Ectodermal cell (in vitro differentiated cells): Measurements from ENCODE around the gene SHB.
A peak's percentile ranks its signal among the peaks of the same experiment; 100 is the strongest.
"Not testable (repeated sequence)": the region's sequence is repeated elsewhere in the genome, so short reads cannot be mapped to it uniquely, and the experiment has no call there.

Source experiments
- H3K27ac ChIP-seq: 2 replicates; pipeline ENCODE4 v1.7.0; 2013; ENCODE audit warnings: mild to moderate bottlenecking, low read depth, low read length; ENCODE audit not compliant: insufficient read depth, poor library complexity, severe bottlenecking
- H3K27me3 ChIP-seq: 2 replicates; pipeline ENCODE4 v1.7.0; 2013; ENCODE audit warnings: mild to moderate bottlenecking, low read length; ENCODE audit not compliant: insufficient read depth, control insufficient read depth, poor library complexity, severe bottlenecking
- H3K36me3 ChIP-seq: one replicate; pipeline ENCODE4 v1.7.0; 2013; ENCODE audit warnings: low read length; ENCODE audit not compliant: control insufficient read depth, insufficient read depth
- H3K4me1 ChIP-seq: one replicate; pipeline ENCODE4 v1.7.0; 2013; ENCODE audit warnings: low read length; ENCODE audit not compliant: control insufficient read depth, insufficient read depth
- H3K4me3 ChIP-seq: 2 replicates; pipeline ENCODE4 v1.7.0; 2013; ENCODE audit warnings: low read depth, low read length, control low read depth; ENCODE audit not compliant: insufficient read depth
- H3K9me3 ChIP-seq: 2 replicates; pipeline ENCODE4 v1.7.0; 2013; ENCODE audit warnings: mild to moderate bottlenecking, low read length, moderate library complexity; ENCODE audit not compliant: control insufficient read depth
- WGBS, 2 experiments: methylation state at CpG; one replicate each; pipeline ENCODE4 v1.1.7; 2013; ENCODE audit warnings: missing lambda C conversion rate in 2 of 2; 5-methylcytosine and 5-hydroxymethylcytosine counted together

Gene SHB

DNA sequence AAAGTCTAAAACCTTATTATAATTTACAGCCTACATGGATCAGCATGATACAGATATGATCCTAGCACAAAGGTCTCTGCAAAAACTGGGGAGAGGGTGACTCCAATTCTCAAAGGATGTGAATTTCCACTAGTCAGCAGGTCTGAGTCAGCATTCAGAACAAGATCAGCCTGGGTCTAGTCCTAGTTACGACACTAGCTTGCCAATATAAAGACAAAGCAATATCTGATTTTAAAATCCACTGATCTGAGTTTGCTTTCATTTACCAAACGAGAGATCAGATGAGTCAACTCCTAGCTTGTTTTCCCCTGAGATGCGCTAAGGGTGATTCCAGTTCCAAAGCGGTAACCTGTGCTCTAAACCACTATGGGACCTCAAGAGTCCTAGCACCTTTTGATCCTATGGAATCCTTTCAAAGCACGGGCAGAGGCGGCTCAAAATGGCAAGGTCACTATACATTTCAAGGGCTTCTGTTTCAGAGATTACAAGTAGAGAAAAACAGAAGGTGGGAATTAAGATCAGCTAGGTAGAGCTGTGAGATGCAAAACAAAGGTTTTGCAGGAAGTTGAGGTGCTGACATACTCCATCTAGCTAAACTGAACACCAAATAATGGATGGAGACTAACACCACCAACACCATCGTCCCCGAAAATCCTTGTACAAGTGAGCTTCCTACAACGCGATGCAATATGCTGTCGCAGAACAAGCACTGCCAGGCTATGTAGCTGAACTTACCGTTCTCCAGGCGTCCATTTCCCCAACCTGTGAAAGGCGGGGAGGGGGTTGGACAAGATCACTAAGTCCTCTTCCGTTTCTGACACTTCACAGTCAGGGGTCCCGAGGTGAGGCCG, 166.0 kb downstream of the SHB start:
- no peaks in the 10 kb centered on the region for H3K9me3 ChIP-seq
- peaks cover 14% of the 10 kb centered on the region for H3K4me1 ChIP-seq
- no peaks in the 10 kb centered on the region for H3K36me3 ChIP-seq
- peaks cover 11% of the 10 kb centered on the region for H3K27me3 ChIP-seq
- no peak overlapping the region for H3K27ac ChIP-seq
- peak overlapping the region; percentile 65 for H3K4me3 ChIP-seq
- WGBS, 2 experiments: 9 to 11% methylated on average over 17 of the region's 17 CpGs

DNA sequence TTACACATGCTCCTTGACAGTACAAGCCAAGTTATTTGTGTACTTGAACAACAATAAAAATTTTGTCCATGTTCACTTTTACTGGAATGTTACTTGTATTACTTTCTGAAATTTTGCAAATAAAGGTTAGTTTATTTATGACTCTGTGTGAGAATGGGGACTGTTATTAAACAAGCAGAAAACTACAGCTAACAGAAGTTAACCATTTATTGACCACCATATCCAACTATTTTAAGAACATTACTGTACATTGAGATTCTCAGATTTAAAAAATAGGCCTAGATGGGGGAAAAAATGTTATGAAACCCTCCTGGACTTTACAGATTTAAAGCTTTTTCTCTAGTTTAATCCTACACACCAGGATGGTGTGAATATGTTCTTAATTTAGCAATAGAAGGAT, 166.9 kb downstream of the SHB start:
- no peaks in the 10 kb centered on the region for H3K9me3 ChIP-seq
- H3K36me3 ChIP-seq: no peaks in the 10 kb centered on the region
- H3K4me1 ChIP-seq: peaks cover 14% of the 10 kb centered on the region
- H3K4me3 ChIP-seq: no peak overlapping the region
- H3K27me3 ChIP-seq: peaks cover 11% of the 10 kb centered on the region
- H3K27ac ChIP-seq: no peak overlapping the region

DNA sequence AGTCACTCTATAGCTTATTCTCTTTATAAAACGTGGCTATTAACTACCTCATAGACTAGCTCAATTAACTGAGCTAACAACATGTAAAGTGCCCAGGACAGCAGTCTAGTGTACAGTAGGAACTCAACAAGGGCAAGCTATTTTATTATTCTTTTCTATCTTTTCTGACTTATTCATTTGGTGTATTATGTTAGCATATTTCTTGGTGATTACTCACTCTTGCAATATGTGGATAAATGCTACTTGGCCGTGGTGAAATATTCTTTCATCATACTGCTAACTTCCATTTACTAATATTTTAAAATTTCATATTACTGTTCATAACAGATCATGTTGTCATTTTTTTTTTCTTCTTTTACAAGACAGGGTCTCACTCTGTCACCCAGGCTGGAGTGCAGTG, 170.0 kb downstream of the SHB start:
- WGBS, 2 experiments: 88 to 89% methylated on average over 1 to 2 of the region's 2 CpGs
- Histone ChIP-seq H3K27ac (no peak overlapping the region), H3K27me3 (no peaks in the 10 kb centered on the region), H3K9me3 (no peaks in the 10 kb centered on the region), H3K4me1 (peaks cover 6% of the 10 kb centered on the region), H3K36me3 (peaks cover 15% of the 10 kb centered on the region), H3K4me3 (no peak overlapping the region)

DNA sequence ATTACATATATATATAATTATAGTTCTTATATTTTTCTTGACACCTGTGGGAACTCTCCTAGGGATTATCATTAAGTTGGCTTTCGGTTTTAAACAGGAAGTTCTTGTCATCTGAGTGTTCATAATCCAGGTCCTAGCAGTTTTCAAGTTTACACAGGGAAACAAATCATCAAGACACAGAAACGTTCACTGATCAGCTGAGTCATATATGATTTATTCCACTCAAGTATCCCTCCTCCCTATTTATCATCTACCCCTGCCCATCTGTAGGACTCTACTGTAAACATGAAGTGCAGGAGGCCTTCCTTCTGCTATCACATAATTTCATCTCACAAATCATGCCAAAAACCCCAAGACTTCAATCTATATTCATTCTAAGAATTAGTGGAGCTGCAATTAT, 171.4 kb downstream of the SHB start:
- Histone ChIP-seq H3K9me3 (no peaks in the 10 kb centered on the region), H3K36me3 (peaks cover 15% of the 10 kb centered on the region), H3K27ac (no peak overlapping the region), H3K4me1 (peaks cover under 1% of the 10 kb centered on the region), H3K4me3 (no peak overlapping the region), H3K27me3 (no peaks in the 10 kb centered on the region)
- 94 to 100% methylated on average over 2 of the region's 2 CpGs for WGBS, 2 experiments

DNA sequence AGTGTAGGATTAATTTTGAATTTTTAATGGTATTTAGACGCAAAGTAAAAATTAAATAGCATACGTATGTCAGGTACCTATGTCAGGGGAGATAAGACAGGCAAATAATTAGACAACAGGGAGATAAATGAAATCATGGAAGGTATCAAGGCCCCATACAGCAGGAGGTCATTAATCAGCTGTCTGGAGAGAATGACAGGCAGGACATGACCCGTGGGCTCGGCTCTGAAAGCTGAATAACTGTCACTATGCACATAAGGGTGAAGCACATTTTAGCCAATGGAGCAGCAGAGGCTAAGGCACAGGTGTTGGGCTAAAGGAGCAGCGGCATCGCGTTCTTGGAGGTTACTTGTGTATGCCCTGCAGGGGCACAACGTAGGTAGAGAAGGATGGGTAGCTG, 177.0 kb downstream of the SHB start:
- H3K27ac ChIP-seq: no peak overlapping the region
- H3K4me1 ChIP-seq: no peaks in the 10 kb centered on the region
- no peak overlapping the region for H3K4me3 ChIP-seq
- WGBS, 2 experiments: 95% methylated on average over 8 of the region's 8 CpGs
- no peaks in the 10 kb centered on the region for H3K27me3 ChIP-seq
- H3K9me3 ChIP-seq: no peaks in the 10 kb centered on the region
- peaks cover 15% of the 10 kb centered on the region for H3K36me3 ChIP-seq

DNA sequence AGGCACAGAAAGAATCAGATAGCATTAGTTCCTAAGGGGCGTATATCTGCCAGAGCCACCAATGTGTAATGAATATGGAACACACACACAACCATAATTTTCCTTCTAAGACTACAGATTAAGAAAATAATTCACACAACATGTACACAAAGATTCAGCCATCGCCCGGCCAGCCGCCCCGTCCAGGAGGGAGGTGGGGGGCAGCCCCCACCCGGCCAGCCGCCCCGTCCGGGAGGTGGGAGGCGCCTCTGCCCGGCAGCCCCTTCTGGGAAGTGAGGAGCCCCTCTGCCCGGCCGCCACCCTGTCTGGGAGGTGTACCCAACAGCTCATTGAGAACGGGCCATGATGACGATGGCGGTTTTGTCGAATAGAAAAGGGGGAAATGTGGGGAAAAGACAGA, 178.0 kb downstream of the SHB start:
- H3K4me3 ChIP-seq, H3K27me3 ChIP-seq, H3K9me3 ChIP-seq, H3K27ac ChIP-seq, H3K4me1 ChIP-seq: not testable (repeated sequence)
- peaks cover 11% of the 10 kb centered on the region for H3K36me3 ChIP-seq
- 96 to 99% methylated on average over 11 of the region's 17 CpGs for WGBS, 2 experiments

DNA sequence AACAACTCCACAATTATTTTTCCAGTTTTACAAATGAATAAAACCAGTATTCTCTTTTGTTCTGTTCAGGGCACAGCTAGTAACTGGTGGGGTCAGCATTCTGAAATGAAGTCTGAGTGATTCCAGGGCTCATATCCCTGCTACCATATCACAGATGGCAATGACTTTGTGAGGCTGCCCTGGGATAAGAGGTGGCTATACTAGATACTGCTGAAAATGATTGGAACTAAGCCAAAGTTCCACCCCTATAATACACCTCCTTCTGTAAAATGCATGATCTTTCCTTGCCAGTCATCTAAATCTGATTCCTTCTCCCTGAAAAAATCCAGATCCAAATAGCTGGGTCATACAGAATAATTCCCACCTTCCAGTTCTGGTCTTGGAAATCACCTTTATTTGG, 179.5 kb downstream of the SHB start:
- Histone ChIP-seq H3K27me3 (no peaks in the 10 kb centered on the region), H3K4me3 (no peak overlapping the region), H3K9me3 (no peaks in the 10 kb centered on the region), H3K36me3 (peaks cover 5% of the 10 kb centered on the region), H3K27ac (no peak overlapping the region), H3K4me1 (no peaks in the 10 kb centered on the region)

DNA sequence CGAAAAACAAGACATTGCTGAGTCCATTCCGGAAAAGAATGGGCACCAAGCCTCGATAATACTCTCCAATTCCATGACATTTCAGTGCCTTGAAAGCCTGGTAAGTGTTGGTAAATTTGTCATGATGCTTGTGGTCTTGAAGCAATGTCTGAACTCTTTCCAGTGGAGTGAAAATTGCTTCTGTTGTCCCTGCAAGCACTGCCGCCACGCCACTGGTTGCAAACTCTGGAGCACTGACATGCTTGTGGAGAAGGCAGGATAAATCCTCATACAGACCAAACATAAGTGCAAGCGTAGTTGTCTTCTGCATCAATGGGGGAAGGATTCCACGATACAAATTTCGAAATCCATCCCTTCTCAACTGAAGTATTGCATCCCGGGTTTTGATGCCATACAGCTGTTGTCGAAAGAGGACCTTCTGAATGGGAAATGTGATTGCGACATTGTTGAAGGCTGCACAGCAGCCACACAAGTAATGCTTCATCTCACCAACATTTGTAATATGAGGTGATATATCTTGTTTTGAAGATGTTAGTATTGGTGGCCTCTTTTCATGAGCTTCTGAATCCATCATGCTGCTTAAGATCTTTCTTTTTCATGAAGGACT, 180.9 kb downstream of the SHB start:
- H3K9me3 ChIP-seq, H3K4me1 ChIP-seq, H3K27me3 ChIP-seq, H3K4me3 ChIP-seq, H3K36me3 ChIP-seq, H3K27ac ChIP-seq: not testable (repeated sequence)
- WGBS, 2 experiments: 95 to 97% methylated on average over 9 of the region's 11 CpGs

DNA sequence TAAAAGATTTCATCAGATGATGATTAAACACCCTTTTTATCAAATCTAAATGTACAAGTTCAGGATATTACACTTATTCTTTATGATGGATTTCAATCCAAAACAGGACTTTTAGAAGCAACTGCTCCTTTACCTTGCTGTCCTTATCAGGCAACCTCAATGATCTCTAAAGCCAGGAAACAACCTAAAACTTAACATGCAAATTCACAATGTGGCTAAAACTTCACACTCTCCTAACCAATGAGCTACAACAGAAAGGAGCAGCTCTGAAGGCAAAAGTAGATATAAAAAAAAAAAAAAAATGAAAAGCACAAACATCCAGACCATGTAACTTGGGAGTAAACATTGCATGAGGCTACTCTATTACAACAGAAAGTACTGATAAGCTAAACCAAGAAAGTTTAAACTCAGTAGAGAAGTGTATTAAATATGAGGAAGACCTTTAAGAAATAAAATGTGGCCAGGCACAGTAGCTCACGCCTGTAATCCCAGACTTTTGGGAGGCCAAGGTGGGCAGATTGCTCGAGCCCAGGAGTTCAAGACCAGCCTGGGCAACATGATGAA, 188.0 kb downstream of the SHB start:
- H3K36me3 ChIP-seq: peaks cover 5% of the 10 kb centered on the region
- no peaks in the 10 kb centered on the region for H3K9me3 ChIP-seq
- 93 to 94% methylated on average over 2 of the region's 2 CpGs for WGBS, 2 experiments
- no peaks in the 10 kb centered on the region for H3K27me3 ChIP-seq
- no peaks in the 10 kb centered on the region for H3K4me1 ChIP-seq
- no peak overlapping the region for H3K4me3 ChIP-seq
- H3K27ac ChIP-seq: no peak overlapping the region

DNA sequence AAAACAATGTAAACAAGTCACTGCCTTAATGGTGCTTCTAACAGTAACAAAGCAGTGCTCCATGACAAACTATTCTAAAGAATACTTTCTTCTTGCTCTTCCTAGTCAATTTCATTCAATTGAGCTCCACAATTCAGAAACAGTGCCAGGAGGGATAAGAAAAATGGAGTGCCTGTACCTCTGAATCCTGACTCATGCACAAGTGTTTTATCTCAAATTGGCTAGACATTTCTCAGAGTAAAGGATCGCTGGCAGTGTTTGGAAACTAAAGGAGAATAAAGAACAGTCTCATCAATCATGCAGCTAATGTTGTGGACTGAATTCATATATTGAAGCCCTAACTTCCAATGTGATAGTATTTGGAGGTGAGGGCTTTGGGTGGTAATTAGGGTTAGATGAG, 192.7 kb downstream of the SHB start:
- Histone ChIP-seq H3K27ac (no peak overlapping the region), H3K27me3 (no peaks in the 10 kb centered on the region), H3K9me3 (no peaks in the 10 kb centered on the region), H3K36me3 (no peaks in the 10 kb centered on the region), H3K4me1 (no peaks in the 10 kb centered on the region), H3K4me3 (no peak overlapping the region)
- 100% methylated on average over 1 of the region's 1 CpG for WGBS, 2 experiments
